ENCODE measurements around the gene SMTNL2. TPM values are rescaled to one million over a fixed set of nuclear protein-coding genes. Genes with fewer than 3 reads are reported as not detected.

The SMTNL2 gene
- total RNA-seq, 4 donors from 2014 or later: 0.25 to 3.0 (median 1.0) TPM; not detected in 1

DNA sequence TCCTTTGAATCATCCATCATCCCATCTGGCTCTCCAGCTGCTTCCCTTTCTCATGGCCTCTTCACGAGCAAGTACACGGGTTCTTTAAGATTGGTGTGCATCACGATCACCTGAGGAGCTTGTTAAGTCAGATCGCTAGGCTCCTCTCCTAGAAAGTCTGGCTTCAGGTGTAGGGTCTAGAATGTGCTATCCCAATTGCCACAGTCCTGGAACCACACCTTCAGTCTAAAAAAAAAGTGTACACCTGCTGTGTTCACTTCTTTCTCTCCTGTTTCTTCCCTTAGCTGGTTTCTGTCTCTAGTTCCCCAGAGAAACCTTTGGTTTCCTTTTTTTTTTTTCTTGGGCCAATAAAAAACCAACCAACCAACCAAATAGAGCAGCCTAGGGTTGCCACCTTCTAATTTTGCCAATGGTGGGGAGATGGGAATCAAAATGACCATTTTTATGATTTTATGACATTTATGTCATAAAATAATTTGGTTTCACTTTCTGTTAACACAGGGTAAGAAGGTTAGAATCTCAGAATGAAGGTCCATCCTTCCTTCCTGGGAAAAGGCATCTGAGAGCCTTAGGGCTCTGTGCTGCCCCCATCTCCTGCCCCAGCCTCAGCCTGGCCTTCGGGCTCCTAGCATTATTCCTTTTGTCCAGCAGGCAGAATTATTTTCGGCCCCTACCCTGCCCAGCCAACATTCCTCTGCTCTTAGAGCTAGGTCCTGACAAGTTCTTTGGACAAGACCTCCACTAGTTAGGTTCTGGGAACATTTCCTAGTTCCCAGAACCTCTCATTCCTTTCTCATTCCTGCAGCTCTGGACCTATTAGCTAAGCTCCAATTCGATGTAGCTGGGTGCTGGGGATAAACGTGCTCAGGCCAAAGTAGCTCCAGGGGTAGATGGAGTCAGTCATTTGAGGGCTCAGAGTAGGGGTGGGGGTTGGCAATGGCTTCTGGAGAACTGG lies 22.0 kb upstream of the SMTNL2 start:
- no peak for DNase-seq (ENCODE audit: low spot score in 2 of 2)
- 50 to 69% methylated on average over 8 of the region's 8 CpGs for WGBS, 2 donors
- TF ChIP-seq, protein P1, sequence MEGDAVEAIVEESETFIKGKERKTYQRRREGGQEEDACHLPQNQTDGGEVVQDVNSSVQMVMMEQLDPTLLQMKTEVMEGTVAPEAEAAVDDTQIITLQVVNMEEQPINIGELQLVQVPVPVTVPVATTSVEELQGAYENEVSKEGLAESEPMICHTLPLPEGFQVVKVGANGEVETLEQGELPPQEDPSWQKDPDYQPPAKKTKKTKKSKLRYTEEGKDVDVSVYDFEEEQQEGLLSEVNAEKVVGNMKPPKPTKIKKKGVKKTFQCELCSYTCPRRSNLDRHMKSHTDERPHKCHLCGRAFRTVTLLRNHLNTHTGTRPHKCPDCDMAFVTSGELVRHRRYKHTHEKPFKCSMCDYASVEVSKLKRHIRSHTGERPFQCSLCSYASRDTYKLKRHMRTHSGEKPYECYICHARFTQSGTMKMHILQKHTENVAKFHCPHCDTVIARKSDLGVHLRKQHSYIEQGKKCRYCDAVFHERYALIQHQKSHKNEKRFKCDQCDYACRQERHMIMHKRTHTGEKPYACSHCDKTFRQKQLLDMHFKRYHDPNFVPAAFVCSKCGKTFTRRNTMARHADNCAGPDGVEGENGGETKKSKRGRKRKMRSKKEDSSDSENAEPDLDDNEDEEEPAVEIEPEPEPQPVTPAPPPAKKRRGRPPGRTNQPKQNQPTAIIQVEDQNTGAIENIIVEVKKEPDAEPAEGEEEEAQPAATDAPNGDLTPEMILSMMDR (IDR thresholded peaks at IDR 0.05): no peak
- no peak for TF ChIP-seq POLR2A (IDR thresholded peaks at IDR 0.05)
- no peak overlapping the region for H3K4me3 ChIP-seq (ENCODE audit: low read depth, poor library complexity, severe bottlenecking)
- intact Hi-C loops (cut with DNase I; ENCODE audit: low total_unique reads): no loop called here

DNA sequence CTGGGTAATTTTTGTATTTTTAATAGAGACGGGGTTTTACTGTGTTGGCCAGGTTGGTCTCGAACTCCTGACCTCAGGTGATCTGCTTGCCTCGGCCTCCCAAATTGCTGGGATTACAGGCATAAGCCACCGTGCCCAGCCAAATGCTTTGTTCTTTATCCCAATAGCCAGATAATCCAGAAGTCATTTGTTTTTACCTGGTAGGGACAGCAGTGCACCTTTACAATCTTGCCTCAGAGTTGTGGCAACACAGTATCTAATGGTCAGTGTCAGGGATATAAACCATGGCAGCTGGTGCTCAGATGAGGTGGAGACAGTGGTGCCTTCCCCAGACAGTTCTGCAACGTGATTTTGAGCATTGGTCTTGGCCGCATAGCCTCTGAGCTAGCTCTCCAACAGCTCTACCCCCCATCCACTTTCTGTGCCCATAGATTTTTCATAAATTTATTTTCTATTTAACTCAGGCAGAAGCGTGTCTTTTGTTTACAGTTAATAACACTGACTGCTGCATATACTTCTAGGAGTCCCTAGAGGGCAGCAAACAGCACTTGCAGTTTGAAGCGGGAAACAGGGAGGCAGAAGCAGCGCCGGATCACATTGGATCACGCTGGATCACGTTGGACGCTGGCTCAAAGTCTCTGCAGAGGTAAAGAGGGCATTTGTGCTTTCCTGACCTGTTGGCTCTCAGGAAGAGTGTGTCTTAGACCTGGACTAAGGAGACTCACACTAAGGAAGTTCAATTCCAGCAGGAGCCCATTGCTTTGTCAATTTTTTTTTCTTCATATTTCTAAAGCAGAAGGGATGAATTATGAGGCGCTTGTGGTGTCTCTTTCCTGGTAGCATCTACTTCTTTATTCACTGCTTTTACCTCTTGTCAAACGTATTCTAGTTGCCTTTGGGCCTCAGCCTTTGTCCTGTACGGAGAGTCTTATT lies 18.9 kb upstream of the SMTNL2 start:
- H3K4me3 ChIP-seq (ENCODE audit: low read depth, poor library complexity, severe bottlenecking): no peak overlapping the region
- no peak for TF ChIP-seq POLR2A (IDR thresholded peaks at IDR 0.05)
- TF ChIP-seq, protein P1 (IDR thresholded peaks at IDR 0.05): peak in 1 of 3 donors; percentile 31
- intact Hi-C loops (cut with DNase I; ENCODE audit: low total_unique reads): loop anchor here (2.0 kb wide), 1 partner anchor 59 kb away; no protein-coding TSS in a partner anchor
- 31% methylated on average over 16 of the region's 16 CpGs for WGBS, 2 donors
- DNase-seq (ENCODE audit: low spot score in 2 of 2): peak in 1 of 2 donors; percentile 58

DNA sequence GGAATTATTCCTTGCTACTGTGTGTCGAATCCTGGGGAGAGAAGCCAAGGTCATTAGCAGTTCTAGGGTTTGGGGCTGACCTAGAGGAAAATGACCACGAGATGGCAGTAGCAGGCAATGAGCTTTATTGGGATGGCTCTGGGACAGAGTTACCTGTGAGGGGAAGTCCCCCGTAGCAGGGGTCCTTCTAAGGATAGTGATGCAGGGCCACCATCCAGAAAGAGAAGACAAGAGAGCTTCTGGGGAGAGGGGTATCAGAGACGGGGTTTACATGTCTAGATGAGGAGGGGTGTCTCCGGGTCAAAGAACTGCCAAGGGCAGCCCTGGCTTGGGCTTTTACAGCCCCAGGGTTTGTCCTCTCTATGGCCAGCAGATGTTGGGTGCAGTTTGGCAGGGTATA lies 17.5 kb upstream of the SMTNL2 start:
- TF ChIP-seq, protein P1 (IDR thresholded peaks at IDR 0.05): peak in 1 of 3 donors; percentile 34
- no peak for TF ChIP-seq POLR2A (IDR thresholded peaks at IDR 0.05)
- 24 to 30% methylated on average over 5 of the region's 5 CpGs for WGBS, 2 donors
- H3K4me3 ChIP-seq (ENCODE audit: low read depth, poor library complexity, severe bottlenecking): no peak overlapping the region
- DNase-seq (ENCODE audit: low spot score in 2 of 2): peak in 1 of 2 donors; percentile 55
- intact Hi-C loops (cut with DNase I; ENCODE audit: low total_unique reads): no loop called here

DNA sequence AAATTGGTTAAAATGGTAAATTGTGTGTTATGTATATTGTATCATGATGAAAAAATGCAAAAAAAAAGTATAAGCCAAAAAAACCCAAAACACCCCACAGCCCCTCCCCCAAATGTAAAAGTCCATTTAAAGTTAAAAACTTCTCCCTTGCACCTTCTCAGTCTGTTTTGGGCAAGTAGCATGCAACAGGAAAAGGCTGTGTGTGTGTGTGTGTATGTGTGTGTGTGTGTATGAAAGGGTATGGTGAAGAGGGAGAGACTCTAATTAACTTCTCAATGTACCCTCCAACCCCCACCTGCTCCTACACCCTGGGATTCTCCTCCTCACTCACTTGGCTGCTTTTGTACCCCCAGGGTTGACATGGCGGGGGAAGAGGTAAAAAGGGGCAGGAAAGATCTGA lies 14.7 kb upstream of the SMTNL2 start:
- no peak for DNase-seq (ENCODE audit: low spot score in 2 of 2)
- intact Hi-C loops (cut with DNase I; ENCODE audit: low total_unique reads): no loop called here
- 62 to 83% methylated on average over 1 of the region's 1 CpG for WGBS, 2 donors
- TF ChIP-seq POLR2A (IDR thresholded peaks at IDR 0.05): no peak
- TF ChIP-seq, protein P1 (IDR thresholded peaks at IDR 0.05): no peak
- H3K4me3 ChIP-seq (ENCODE audit: low read depth, poor library complexity, severe bottlenecking): no peak overlapping the region

DNA sequence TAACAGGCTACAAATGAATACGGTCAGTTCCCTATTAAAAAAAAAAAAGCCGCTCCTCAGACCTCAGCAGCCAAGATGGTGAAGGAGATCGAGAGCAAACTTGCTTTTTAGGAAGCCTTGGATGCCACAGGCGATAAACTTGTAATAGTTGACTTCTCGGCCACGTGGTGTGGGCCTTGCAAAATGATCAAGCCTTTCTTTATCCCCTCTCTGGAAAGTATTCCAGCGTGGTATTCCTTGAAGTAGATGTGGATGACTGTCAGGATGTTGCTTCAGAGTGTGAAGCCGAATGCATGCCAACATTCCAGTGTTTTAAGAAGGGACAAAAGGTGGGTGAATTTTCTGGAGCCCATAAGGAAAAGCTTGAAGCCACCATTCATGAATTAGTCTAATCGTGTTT lies 12.2 kb upstream of the SMTNL2 start:
- 65 to 73% methylated on average over 9 of the region's 9 CpGs for WGBS, 2 donors
- no peak for DNase-seq (ENCODE audit: low spot score in 2 of 2)
- TF ChIP-seq, protein P1 (IDR thresholded peaks at IDR 0.05): no peak
- TF ChIP-seq POLR2A (IDR thresholded peaks at IDR 0.05): no peak
- intact Hi-C loops (cut with DNase I; ENCODE audit: low total_unique reads): no loop called here
- no peak overlapping the region for H3K4me3 ChIP-seq (ENCODE audit: low read depth, poor library complexity, severe bottlenecking)
